GM10248 (cell line): ENCODE measurements around the gene TSPO2.

Source experiments
- CTCF ChIA-PET: fragments of 300-600 bp; sonication (Branson Sonifier 250); formaldehyde crosslinking; extraction: SDS; loops from one replicate; lab custom pipeline; 2021; ENCODE audit warnings: antibody characterized with exemption; lab: Yijun Ruan, JAX
- POLR2A ChIA-PET: fragments of 350-650 bp; sonication (Branson Sonifier 250); formaldehyde crosslinking; extraction: SDS; loops from one replicate; lab custom pipeline; 2020; ENCODE audit warnings: antibody characterized with exemption; lab: Yijun Ruan, JAX
- DNase-seq: peaks from one replicate; pipeline ENCODE4 v3.0.0; 2012; ENCODE audit errors: extremely low spot score
- CTCF ChIP-seq: IDR thresholded peaks from 2 replicates; pipeline ENCODE4 v1.5.1; 2012; ENCODE audit warnings: mild to moderate bottlenecking, low read depth; ENCODE audit errors: extremely low read depth, missing control alignments, control extremely low read depth

The TSPO2 gene

GRCh38 chr6:41025966-41026530 lies 16.2 kb upstream of the TSPO2 start:
- ChIA-PET POLR2A (no interaction called here), CTCF (interaction anchor here (0.7 to 11.8 kb wide), 12 partner anchors 9 to 1677 kb away, joined by 3 to 169 read pairs (median 9); partner anchors contain the start of genes APOBEC2, TSPO2 and UNC5CL)
- no peak for TF ChIP-seq CTCF
- DNase-seq: no peak

- no peak for DNase-seq
- no peak for TF ChIP-seq CTCF
- POLR2A ChIA-PET: no interaction called here
Measured at GRCh38 chr6:41027241-41027640, 15.0 kb upstream of the TSPO2 start.

GRCh38 chr6:41027799-41028560 lies 14.3 kb upstream of the TSPO2 start:
- ChIA-PET POLR2A (interaction anchor here (0.5 kb wide), 1 partner anchor 11 kb away, joined by 3 read pairs; no protein-coding TSS in a partner anchor), CTCF (interaction anchor here (0.7 to 11.8 kb wide), 42 partner anchors 11 to 1668 kb away, joined by 3 to 169 read pairs (median 3); partner anchors contain the start of genes APOBEC2, TSPO2 and UNC5CL)
- peak; percentile 99 for TF ChIP-seq CTCF
- DNase-seq: peak; percentile 91

More at GRCh38 chr6:41027241-41027640, 15.0 kb upstream of the TSPO2 start:
- CTCF ChIA-PET: interaction anchor here (0.9 to 11.8 kb wide), 29 partner anchors 10 to 1678 kb away, joined by 3 to 169 read pairs (median 5); partner anchors contain the start of genes APOBEC2, TSPO2 and UNC5CL

- ChIA-PET POLR2A (interaction anchor here (0.5 kb wide), 1 partner anchor 12 kb away, joined by 3 read pairs; no protein-coding TSS in a partner anchor), CTCF (interaction anchor here (0.7 to 11.8 kb wide), 37 partner anchors 12 to 1666 kb away, joined by 3 to 169 read pairs (median 3); partner anchors contain the start of genes APOBEC2, TSPO2 and UNC5CL)
- DNase-seq: no peak
- no peak for TF ChIP-seq CTCF
Measured at GRCh38 chr6:41028561-41029412, 13.5 kb upstream of the TSPO2 start.

GRCh38 chr6:41032830-41033229 lies 9.4 kb upstream of the TSPO2 start:
- DNase-seq: no peak
- CTCF ChIA-PET: interaction anchor here (11.8 kb wide), 1 partner anchor 9 kb away, joined by 169 read pairs; the partner anchor contains the start of genes TSPO2 and UNC5CL
- TF ChIP-seq CTCF: no peak
- POLR2A ChIA-PET: no interaction called here
